NCI-H460 (cell line): ENCODE measurements around the gene ARL6IP4. TPM values are rescaled to one million over a fixed set of nuclear protein-coding genes. Genes with fewer than 3 reads are reported as not detected.
"Not testable (repeated sequence)": the region's sequence is repeated elsewhere in the genome, so short reads cannot be mapped to it uniquely, and the experiment has no call there.

ENCODE experiments used
- DNase-seq: peaks from one replicate; pipeline ENCODE4 v3.0.0-alpha.2; 2016; ENCODE audit warnings: low read depth; ENCODE audit errors: extremely low read depth
- total RNA-seq: library from RNA; depleted of rRNA; stranded (reverse); fragments of >200 nt; shearing (Covaris generic); gene quantifications from 2 replicates; pipeline ENCODE4 v1.2.3, GENCODE V29; 2014

ARL6IP4 gene
- total RNA-seq, 1 experiment from 2014 or later, result 209 TPM

DNA sequence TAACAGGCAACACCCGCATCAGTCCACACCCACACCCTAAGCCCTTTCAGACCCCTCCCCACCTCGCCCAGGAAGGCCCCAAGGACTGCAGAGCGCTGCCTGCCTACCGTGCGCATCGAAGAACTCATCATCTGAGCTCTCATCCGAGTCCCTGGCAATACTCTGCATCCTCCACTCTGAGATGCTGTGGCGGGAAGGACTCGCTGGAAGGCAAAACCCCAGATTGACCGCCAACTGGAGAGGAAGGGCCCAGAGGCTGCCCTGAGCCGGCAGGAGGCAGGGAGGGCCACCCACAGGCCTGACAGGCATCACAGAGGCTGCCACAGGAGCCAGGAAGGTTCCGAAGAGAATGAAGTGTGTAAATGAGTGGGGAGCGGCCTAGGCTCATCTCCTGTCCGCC lies 23.8 kb downstream of the ARL6IP4 start:
- no peak for DNase-seq

DNA sequence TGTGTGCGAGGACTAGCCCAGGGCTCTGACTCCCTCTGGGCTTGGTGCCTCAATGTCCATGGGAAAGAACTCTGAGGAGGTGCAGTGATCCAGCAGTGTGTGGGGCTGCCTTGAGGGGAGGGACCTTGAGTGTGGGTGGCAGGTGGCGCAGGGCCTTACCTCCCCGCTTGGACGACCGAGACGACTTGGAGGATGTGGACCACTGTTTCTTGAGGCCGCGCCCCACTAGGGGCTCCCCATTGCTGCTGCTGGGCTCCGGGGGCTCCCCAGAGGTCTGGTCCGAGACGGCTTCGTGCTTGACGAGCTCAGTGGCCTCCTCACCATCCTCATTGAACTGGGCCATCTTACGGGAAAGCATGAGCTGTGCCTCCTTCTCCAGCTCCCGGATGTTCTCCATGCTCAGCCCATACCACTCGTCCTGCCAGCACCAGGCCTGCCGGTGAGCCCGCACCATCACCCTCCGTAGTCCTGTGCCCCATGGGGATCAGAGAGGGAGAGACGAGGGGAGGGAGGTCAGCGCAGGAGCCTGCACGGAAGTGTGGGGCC lies 24.7 kb downstream of the ARL6IP4 start:
- DNase-seq, result no peak

DNA sequence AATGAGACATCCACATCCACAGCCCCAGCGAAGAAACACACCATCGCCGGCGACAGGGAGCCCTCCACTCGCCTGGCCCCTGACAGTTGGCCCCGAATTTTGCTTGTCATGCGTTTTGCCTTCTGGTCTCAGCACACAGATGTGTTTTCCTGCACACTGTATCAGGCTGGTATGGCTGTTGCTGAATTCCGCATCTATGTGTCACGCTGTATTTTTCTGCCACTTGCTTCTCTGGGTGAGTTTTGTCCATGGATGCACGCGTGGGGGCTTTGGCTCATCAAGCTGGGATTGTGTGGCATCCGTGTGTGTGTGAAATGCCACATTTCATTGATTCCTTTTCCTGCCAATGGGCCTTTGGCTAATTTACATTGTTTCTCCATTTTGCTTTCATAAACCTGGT lies 26.5 kb downstream of the ARL6IP4 start:
- no peak for DNase-seq

- DNase-seq, result no peak
Observed at GRCh38 chr12:123010110-123010509, 29.6 kb downstream of the ARL6IP4 start.

DNA sequence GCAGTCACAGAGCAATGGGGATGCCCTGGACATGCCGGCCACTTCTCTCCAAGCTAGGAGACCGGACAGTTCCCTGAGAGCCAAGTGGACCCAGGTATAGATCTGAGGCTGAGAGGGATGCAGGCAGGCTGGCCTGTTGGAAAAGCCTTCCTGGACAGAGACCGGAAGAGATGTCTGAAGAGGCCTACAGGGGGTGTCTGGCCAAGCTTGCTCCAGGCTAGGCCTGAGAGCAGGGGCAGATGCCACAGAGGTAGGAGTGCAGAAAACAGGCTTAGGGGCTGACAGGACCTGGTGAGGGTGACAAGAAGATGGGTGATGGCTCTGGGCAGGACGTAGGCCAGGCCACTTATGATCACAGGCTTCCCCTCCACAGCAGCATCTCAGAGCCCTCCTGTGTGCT lies 30.2 kb downstream of the ARL6IP4 start:
- no peak for DNase-seq

DNA sequence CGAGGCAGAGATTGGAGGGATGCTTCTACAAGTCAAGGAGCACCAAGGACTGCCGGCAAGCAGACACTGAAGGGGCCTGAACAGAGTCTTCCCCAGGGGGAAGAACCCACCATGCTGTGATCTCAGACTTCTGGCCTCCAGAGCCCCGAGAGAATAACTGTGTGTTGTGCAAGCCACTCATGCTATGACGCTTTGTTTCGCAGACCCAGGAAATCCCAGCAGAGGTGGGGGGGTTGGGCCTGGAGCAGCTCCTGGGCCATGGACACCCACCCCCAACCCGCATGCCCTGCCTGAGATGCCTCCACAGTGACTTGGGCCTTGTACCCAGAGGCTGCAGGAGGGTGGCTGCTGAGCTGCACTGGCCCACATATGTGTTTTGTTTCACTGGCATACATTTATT lies 31.2 kb downstream of the ARL6IP4 start:
- no peak for DNase-seq

DNA sequence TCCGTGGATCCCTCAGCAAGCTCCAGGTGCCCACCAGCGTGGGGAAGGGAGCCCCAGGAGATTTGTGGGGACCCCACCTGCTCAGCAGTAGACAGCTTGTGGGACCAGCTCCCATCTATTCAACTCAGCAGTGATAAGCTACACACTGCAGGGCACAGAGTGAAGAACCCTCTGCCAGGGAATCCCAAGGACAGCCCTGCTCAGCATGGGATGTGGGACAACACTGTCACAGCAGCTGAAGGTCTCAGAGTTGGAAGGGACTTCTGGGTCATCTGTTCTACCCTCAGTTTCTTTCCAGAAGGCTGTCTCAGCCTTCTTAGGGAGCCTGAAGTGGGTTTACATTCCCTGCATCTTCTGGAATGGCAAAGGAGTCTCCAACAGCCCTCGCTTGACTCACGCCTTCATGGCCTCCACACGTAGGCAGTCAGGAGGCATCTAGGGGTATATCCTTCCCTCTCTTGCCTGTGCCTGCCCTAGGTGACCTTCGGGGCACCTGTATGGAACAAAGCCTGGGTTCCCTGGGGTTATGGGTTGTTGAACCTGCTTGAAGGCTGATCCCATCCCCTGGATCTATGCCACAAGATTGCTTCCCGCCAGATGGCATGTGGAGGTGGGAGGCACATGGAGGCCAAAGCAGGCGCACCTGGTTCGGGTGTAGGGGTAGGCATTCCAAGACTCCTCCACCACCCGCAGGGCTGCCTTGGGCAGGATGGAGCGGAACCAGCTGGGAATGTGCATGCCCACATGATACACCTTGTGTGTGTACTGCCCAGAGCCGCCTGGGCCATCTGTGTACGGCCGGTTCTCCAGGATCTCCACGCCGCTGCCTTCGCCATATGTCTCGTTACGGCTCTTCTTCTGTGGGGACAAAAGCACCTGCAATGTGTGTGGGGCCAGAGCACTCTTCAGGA lies 33.0 kb downstream of the ARL6IP4 start:
- DNase-seq, result no peak

- not testable (repeated sequence) for DNase-seq
Observed at GRCh38 chr12:123014473-123014872, 34.0 kb downstream of the ARL6IP4 start.

DNA sequence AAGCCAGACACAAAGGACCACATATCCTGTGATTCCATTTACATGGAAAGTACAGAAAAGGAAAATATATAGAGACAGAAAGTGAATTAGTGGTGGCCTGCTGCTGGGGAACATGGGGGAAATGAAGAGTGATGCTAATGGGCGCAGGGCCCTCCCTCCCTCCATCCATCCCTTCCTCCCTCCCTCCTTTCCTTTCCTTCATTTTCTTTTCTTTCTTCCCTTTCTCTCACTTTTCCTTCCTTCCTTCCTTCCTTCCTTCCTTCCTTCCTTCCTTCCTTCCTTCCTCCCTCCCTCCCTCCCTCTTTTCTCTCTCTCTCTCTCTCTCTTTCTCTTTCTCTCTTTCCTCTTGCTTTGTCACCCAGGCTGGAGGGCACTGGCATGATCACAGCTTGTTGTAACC lies 37.3 kb downstream of the ARL6IP4 start:
- no peak for DNase-seq

DNA sequence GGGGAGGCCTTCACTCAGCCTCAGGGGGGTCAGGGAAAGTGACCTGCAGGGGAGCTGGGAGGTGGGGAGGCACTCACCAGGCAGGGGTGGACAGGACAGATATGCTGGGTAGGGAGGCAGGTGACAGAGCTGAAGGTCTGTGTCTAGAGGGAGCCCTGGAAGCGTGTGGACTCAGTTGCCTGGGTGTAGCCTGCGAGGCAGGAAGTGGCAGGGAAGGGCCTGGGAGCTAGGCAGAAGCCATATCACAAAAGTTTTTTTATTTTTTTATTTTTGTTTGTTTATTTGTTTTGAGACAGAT lies 39.3 kb downstream of the ARL6IP4 start:
- no peak for DNase-seq

DNA sequence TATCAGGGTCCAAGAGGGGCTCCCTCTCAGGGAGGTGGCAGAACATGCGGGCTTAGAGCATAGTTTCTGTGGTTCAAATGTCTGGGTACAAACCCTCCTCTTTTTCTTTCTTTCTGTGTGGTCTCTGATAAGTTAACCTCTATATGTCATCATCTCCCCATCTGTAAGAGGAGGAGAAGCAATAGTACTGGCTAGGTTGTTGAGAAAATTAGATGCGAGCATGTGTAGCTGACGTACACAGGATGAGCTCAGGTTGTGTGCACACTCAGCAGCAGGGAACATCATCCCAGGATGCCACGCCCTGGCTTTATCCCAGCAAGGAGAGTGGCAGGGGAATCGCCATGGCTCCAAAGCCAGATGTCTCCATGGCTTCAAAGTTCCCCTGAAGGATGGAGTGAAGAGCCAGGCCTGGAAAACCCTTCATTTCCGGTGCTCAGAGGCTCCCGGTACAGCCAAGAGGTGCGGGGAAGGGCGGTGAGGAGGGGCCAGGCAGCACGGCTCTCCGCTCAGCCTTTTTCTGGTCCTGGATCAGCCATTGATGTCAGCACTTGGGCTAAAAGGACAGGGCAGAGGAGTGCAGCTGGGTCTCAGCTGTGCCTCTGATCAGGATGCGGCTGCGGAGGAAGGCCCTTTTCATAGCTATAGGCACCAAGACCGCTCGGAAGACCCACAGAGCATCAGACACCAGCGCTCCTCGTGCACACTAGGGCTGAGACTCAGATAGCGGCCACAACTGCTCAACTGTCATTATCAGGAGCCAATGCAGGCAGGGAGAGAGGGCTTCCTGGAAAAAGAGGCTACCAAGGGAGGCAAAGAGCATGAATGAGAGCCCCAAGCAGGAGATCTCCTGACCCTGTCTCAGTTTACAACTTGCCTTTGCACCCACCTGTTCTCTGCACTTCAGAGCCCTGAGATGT lies 41.5 kb downstream of the ARL6IP4 start:
- DNase-seq, result no peak

- no peak for DNase-seq
Observed at GRCh38 chr12:123022846-123023245, 42.4 kb downstream of the ARL6IP4 start.

GRCh38 chr12:123024819-123025391 lies 44.4 kb downstream of the ARL6IP4 start:
- DNase-seq, result no peak

- DNase-seq, result no peak
Observed at GRCh38 chr12:123026094-123026853, 45.8 kb downstream of the ARL6IP4 start.

DNA sequence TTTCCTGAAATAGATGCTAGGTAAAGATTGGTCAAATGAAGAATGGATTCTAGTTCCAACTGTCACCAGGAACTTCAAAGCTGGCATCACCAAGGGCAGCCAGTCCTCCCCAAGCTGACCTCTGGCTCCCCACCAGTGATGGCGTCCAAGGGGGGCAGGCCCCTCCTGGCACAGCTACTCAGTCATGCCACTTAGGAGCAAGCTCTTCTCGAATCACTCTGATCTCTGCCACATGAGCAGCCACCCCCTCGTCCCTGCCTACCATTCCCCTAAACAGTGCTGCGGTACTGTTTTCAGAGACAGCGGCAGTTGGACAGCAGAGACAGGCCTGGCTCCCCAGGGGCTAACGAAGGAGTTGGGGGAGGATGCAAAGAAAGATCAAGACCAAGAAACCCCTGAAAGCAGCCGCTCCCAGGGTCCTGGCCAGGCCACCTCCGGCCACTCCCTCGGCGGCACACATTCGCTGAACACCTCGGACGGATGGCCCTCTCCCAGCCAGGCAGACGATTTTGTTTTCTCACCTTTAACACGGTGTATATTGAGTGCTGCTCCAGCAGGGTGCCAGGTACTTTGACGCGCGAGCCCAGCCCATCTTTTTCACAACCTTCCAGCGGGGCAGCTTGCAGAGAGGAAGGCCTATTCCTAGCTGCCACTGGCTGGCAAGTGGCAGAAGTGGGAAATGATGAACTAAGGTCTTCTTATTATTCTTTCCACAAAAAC lies 47.4 kb downstream of the ARL6IP4 start:
- DNase-seq, result no peak

DNA sequence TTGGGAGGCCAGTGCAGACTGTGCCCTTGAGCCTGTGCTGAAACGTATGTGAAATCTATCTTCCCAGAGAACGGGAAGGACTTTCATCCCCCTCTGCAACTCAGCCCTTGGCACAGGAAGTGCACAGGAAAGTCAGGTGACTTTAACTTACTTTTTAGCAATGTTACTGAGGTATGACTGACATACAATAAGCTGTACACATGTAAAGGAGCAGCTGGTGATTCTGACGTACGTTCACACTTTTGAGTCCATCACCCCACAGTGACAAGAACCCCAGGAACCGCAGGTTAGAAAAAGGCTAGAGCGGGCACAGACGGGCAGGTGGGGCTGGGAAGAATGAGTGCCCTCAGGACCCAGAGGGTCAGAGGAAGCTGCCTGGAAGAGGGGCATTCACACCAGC lies 48.0 kb downstream of the ARL6IP4 start:
- no peak for DNase-seq

- no peak for DNase-seq
Observed at GRCh38 chr12:123029550-123029949, 49.1 kb downstream of the ARL6IP4 start.

- DNase-seq, result no peak
Observed at GRCh38 chr12:123030686-123031085, 50.2 kb downstream of the ARL6IP4 start.

DNA sequence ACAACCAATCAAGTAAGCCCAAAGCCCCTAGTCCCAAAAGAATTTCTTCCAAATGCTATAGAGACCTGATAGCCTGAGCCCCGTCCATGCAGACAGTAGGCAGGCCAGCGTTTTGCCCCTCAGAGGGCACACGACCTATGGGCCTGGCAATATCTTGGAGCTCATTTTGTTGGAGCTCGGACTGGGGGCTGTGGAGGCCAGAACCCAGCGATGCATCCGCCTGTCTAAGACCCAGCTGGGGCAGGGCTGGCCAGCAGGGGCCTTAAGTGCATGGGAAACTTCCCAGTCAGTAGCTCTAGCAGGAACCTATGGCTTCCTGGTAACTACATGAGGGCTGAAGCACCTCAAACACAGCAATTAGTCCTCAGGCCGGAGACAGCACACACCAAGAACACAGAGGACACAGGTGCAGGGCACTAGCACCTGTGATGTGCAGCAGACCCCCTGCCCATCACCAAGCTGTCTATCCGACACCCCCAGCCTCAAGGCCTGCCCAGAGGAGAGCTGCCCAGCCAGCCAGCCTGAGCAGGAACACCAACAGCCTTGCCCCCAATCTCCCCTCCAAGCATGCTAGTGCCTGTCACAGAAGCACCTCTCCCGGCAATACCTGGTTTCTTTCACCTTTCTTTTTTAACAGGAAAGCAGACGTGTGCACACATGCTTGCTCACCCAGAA lies 50.8 kb downstream of the ARL6IP4 start:
- no peak for DNase-seq
